GM12873 (cell line): ENCODE results near the gene TP73.

Source experiments
- CTCF ChIP-seq: IDR thresholded peaks from 2 replicates; pipeline ENCODE4 v1.5.1; 2012; ENCODE audit warnings: low read depth, mild to moderate bottlenecking, moderate library complexity, low read length, control low read depth; ENCODE audit not compliant: insufficient read depth; ENCODE audit errors: missing control alignments

The TP73 gene

DNA sequence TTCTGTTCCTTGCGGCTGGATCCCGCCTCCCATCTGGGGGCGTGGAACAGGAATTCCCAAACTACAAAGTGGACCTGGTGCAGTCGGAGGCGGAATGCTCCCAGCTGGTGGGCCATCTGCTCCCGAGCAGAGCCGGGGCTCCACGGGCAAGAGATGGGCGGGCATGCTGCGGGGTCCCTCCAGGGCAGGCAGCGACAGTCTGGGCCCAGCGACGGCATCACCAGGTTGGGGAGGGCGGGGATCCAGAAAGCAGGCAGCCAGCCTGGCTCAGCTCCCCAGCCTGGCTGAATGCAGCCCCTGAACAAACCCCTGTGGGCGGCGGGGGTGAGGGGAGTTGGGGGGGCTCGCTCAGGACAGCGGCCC lies 44.6 kb upstream of the TP73 start:
- no peak for TF ChIP-seq CTCF

GRCh38 chr1:3608154-3608553 lies 44.2 kb upstream of the TP73 start:
- no peak for TF ChIP-seq CTCF

GRCh38 chr1:3609016-3609768 lies 43.1 kb upstream of the TP73 start:
- no peak for TF ChIP-seq CTCF

GRCh38 chr1:3609769-3610526 lies 42.4 kb upstream of the TP73 start:
- TF ChIP-seq CTCF, result no peak

GRCh38 chr1:3610527-3611169 lies 41.7 kb upstream of the TP73 start:
- TF ChIP-seq CTCF, result no peak

DNA sequence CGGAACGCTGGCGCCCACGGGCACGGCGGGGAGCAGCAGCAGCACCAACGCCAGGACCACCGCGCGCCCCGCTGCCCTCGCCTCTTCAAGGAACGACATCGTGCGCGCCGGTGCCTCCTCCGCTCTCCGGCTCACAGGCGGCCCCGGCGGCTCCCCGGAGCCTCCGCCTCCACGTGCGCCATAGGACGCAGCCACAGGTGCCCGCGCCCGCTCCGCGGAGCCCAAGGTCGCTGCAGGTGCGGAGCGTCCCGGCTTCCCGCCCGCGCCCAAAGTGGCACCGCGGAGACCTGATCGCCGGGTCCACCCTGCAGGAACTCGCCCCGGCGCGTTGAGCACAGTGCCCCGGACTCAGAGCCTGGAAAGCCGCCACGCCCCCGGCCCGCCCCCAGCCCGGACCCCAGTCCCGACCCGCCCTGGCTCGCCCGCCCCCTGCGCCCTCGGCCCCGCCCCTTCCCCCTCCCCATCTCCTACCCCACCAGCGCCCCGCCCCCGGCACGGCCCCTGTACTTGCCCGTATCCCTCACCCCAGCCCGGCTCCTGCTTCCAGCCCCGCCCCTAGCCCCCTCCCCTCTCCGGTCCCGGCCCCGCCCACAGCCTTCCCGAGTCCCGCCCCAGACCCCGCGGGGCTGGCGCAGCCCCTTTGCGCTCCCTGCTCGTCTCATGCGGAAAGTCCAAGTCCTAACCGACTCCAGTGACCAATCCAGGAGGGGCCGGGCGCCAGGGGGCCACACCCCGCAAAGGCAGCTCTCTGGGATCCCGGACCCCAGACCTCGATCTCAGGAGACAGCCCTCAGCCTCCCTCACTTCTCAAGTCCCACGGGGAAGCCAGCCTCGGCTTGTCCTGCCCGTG lies 40.9 kb upstream of the TP73 start, which contains the start of gene MEGF6:
TSS of gene MEGF6 (minus strand) at position 339 of the 850 bp plus-strand sequence. CDS start at position 99, 240 bp downstream.
- TF ChIP-seq CTCF, result no peak
